ENCODE results near the gene STK32B.
"Not testable (repeated sequence)": the region's sequence is repeated elsewhere in the genome, so short reads cannot be mapped to it uniquely, and the experiment has no call there.

- TF ChIP-seq POLR2A (IDR thresholded peaks at IDR 0.05; ENCODE audit: control extremely low read depth in 1 of 2, low read depth in 2 of 2, low read length in 2 of 2); EGR1 (IDR thresholded peaks at IDR 0.05; ENCODE audit: borderline replicate concordance, low read depth, low read length); CTCF (IDR thresholded peaks at IDR 0.05; ENCODE audit: control extremely low read depth in 1 of 3, insufficient read depth in 1 of 3, low read depth in 1 of 3, low read length in 3 of 3); USF2 (IDR thresholded peaks at IDR 0.05; ENCODE audit: low read length); PHF8 (conservative IDR thresholded peaks at IDR 0.05; ENCODE audit: low read depth, low read length); SP1 (IDR thresholded peaks at IDR 0.05; ENCODE audit: low read depth, low read length); POLR2AphosphoS5 (IDR thresholded peaks at IDR 0.05; ENCODE audit: low read depth, low read length); ZNF274 (IDR thresholded peaks at IDR 0.05; ENCODE audit: borderline replicate concordance, extremely low read depth, low read length): not testable (repeated sequence)
Measured at GRCh38 chr4:5280069-5280468, 228.8 kb downstream of the STK32B start.

All from H1 (cell line).